ENCODE measurements around the gene CRLF2.

Gene CRLF2

DNA sequence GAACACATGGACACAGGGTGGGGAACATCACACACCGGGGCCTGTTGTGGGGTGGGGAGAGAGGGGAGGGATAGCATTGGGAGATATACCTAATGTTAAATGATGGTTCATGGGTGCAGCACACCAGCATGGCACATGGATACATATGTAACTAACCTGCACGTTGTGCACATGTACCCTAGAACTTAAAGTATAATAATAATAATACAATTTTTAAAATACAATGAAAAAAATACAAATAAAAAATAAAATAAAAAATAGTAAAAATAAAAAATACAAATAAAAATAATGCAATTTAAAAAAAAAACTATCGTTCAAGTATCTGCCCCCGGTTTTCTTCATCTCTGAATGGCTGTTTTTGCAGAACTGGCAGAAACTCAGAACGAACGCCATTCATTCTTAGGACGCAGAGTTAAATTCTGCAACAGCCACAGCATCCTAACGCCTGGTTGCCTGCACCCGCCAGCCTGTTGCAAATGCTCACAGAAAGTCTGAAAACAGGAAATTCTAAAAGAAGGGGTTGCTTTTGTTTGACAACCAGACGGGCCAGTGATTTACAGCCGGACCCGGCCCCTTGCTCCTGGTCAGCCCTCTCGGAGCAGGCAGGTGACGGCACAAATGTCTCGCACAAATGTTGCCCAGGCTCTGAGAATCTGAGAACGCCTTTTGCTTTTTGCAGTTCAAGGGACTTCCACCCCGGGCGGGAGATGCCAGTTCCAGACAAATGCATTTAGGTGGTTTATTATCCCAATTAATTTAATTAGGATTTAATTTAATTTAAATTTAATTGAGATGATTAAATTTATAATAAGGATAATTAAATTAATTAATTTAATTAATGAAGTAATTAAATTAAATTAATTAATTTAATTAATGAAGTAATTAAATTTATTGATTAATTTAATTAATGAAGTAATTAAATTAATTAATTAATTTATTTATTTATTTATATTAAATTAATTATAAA is 47.8 kb downstream of the CRLF2 start:
- TF ChIP-seq EP300 (IDR thresholded peaks at IDR 0.05; ENCODE audit: borderline replicate concordance) (no peak), CREB1 (IDR thresholded peaks at IDR 0.05; ENCODE audit: low read depth) (no peak), TAF1 (IDR thresholded peaks at IDR 0.05; ENCODE audit: low read depth) (no peak), EGR1 (IDR thresholded peaks at IDR 0.05) (no peak), RAD21 (IDR thresholded peaks at IDR 0.05; ENCODE audit: low read depth) (no peak), YY1 (IDR thresholded peaks at IDR 0.05; ENCODE audit: low read depth) (no peak), FOXM1 (IDR thresholded peaks at IDR 0.05; ENCODE audit: borderline replicate concordance, low read depth) (no peak), NFIC (IDR thresholded peaks at IDR 0.05) (no peak), CEBPB (IDR thresholded peaks at IDR 0.05) (no peak), REST (IDR thresholded peaks at IDR 0.05; ENCODE audit: low read depth) (no peak), USF1 (IDR thresholded peaks at IDR 0.05) (no peak), ZBTB7A (IDR thresholded peaks at IDR 0.05; ENCODE audit: low read depth) (no peak), TCF12 (IDR thresholded peaks at IDR 0.05; ENCODE audit: low read depth) (no peak), TEAD4 (IDR thresholded peaks at IDR 0.05) (no peak)
- TF ChIP-seq, protein P1, sequence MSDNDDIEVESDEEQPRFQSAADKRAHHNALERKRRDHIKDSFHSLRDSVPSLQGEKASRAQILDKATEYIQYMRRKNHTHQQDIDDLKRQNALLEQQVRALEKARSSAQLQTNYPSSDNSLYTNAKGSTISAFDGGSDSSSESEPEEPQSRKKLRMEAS (IDR thresholded peaks at IDR 0.05): no peak

DNA sequence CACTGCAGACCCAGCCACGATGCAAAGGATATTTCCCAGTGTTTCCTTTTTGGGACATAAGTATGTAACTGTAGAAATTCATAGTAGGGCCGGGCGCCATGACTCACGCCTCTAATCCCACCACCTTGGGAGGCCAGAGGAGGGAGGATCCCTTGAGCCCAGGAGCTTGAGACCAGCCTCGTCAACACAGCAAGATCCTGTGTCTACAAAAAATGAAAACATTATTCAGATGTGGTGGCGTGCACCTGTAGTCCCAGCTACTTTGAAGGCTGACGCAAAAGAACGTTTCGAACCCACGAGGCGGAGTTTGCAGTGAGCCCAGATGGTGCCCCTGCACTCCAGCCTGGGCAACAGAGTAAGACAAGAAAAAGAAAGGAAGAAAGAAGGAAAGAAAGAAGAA is 49.2 kb downstream of the CRLF2 start:
- no peak for TF ChIP-seq EGR1 (IDR thresholded peaks at IDR 0.05)
- TF ChIP-seq TAF1 (IDR thresholded peaks at IDR 0.05; ENCODE audit: low read depth): no peak
- no peak for TF ChIP-seq YY1 (IDR thresholded peaks at IDR 0.05; ENCODE audit: low read depth)
- no peak for TF ChIP-seq REST (IDR thresholded peaks at IDR 0.05; ENCODE audit: low read depth)
- TF ChIP-seq FOXM1 (IDR thresholded peaks at IDR 0.05; ENCODE audit: borderline replicate concordance, low read depth): no peak
- no peak for TF ChIP-seq CEBPB (IDR thresholded peaks at IDR 0.05)
- no peak for TF ChIP-seq CREB1 (IDR thresholded peaks at IDR 0.05; ENCODE audit: low read depth)
- no peak for TF ChIP-seq ZBTB7A (IDR thresholded peaks at IDR 0.05; ENCODE audit: low read depth)
- TF ChIP-seq NFIC (IDR thresholded peaks at IDR 0.05): no peak
- TF ChIP-seq, protein P1 (IDR thresholded peaks at IDR 0.05): no peak
- no peak for TF ChIP-seq TEAD4 (IDR thresholded peaks at IDR 0.05)
- no peak for TF ChIP-seq RAD21 (IDR thresholded peaks at IDR 0.05; ENCODE audit: low read depth)
- no peak for TF ChIP-seq EP300 (IDR thresholded peaks at IDR 0.05; ENCODE audit: borderline replicate concordance)
- TF ChIP-seq USF1 (IDR thresholded peaks at IDR 0.05): no peak
- TF ChIP-seq TCF12 (IDR thresholded peaks at IDR 0.05; ENCODE audit: low read depth): no peak

DNA sequence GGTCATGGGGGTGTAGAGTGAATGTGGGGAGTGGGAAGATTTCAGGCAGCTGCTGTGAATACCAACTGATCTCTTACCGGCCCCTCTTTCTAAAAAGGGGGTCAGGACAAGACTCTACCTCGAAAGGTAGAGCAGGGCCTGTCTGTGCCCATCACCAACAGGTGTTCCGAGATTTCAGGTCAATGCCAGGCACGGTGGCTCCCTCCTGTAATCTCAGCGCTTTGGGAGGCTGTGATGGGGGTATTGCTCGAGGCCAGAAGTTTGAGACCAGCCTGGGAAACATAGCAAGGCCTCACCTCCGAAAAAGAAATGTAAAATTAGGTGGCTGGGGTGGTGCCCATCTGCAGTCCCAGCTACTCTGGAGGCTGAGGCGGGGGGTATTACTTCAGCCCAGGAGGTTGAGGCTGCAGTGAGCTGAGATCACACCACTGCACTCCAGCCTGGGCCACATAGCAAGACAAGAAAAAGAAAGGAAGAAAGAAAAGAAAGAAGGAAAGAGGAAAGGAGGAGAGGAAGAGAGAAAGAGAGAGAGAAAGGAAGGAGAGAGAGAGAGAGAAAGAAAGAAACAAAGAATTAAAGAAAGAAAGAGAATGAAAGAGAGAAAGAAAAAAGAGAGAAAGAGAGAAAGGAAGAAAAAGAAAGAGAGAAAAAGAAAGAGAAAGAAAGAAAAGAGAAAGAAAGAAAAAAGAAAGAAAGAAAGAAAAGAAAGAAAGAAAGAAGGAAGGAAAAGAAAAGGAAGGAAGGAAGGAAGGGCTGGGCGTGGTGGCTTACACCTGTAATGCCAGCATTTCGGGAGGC is 50.1 kb downstream of the CRLF2 start:
- no peak for TF ChIP-seq EGR1 (IDR thresholded peaks at IDR 0.05)
- TF ChIP-seq, protein P1 (IDR thresholded peaks at IDR 0.05): no peak

DNA sequence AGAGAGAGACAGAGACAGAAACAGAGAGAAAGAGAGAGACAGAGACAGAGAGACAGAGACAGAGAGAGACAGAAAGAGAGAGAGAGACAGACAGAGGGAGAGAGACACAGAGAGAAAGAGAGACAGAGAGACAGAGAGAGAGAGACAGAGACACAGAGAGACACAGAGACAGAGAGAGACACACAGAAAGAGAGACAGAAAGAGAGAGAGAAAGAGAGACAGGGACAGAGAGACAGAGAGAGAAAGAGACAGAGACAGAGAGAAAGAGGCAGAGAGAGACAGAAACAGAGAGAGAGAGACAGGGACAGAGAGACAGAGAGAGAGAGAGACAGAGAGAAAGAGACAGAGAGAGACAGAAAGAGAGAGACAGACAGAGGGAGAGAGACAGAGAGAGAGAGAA is 52.9 kb downstream of the CRLF2 start:
- no peak for TF ChIP-seq USF1 (IDR thresholded peaks at IDR 0.05)
- TF ChIP-seq, protein P1 (IDR thresholded peaks at IDR 0.05): no peak
- TF ChIP-seq TCF12 (IDR thresholded peaks at IDR 0.05; ENCODE audit: low read depth): no peak
- no peak for TF ChIP-seq NFIC (IDR thresholded peaks at IDR 0.05)
- no peak for TF ChIP-seq TEAD4 (IDR thresholded peaks at IDR 0.05)
- no peak for TF ChIP-seq REST (IDR thresholded peaks at IDR 0.05; ENCODE audit: low read depth)
- no peak for TF ChIP-seq CREB1 (IDR thresholded peaks at IDR 0.05; ENCODE audit: low read depth)
- TF ChIP-seq YY1 (IDR thresholded peaks at IDR 0.05; ENCODE audit: low read depth): no peak
- TF ChIP-seq FOXM1 (IDR thresholded peaks at IDR 0.05; ENCODE audit: borderline replicate concordance, low read depth): no peak
- no peak for TF ChIP-seq RAD21 (IDR thresholded peaks at IDR 0.05; ENCODE audit: low read depth)
- no peak for TF ChIP-seq CEBPB (IDR thresholded peaks at IDR 0.05)
